GM23248 (cell line): ENCODE data around the gene PCDHA5. TPM values are rescaled to one million over a fixed set of nuclear protein-coding genes. Genes with fewer than 3 reads are reported as not detected.

Experiments used
- DNase-seq: peaks from one replicate; pipeline ENCODE4 v3.0.0-alpha.2; 2015
- H2AFZ ChIP-seq: fragments of 200-600 bp; sonication (generic); 2 replicates; pipeline ENCODE4 v1.6.1; 2016; ENCODE audit warnings: antibody characterized with exemption
- H3F3A ChIP-seq: fragments of 200-600 bp; sonication (generic); 2 replicates; pipeline ENCODE4 v1.6.1; 2016; ENCODE audit warnings: mild to moderate bottlenecking, antibody characterized with exemption, mixed run types; ENCODE audit not compliant: insufficient read depth
- H3K27ac ChIP-seq: fragments of 200-600 bp; sonication (generic); 2 replicates; pipeline ENCODE4 v1.5.1; 2016; ENCODE audit warnings: mild to moderate bottlenecking
- H3K27me3 ChIP-seq: fragments of 200-600 bp; sonication (generic); replicated peaks from 2 replicates; pipeline ENCODE4 v1.6.1; 2016; ENCODE audit warnings: mild to moderate bottlenecking; ENCODE audit not compliant: insufficient read depth
- H3K36me3 ChIP-seq: fragments of 200-600 bp; sonication (generic); 2 replicates; pipeline ENCODE4 v1.6.1; 2016; ENCODE audit warnings: low read depth, mild to moderate bottlenecking
- H3K4me1 ChIP-seq: fragments of 200-600 bp; sonication (generic); 2 replicates; pipeline ENCODE4 v1.6.1; 2016; ENCODE audit warnings: mild to moderate bottlenecking; ENCODE audit not compliant: insufficient read depth
- H3K4me2 ChIP-seq: fragments of 200-600 bp; sonication (generic); one replicate; pipeline ENCODE4 v1.6.1; 2016; ENCODE audit warnings: mild to moderate bottlenecking; ENCODE audit not compliant: unreplicated experiment
- H3K4me3 ChIP-seq: fragments of 200-600 bp; sonication (generic); 2 replicates; pipeline ENCODE4 v1.5.1; 2016; ENCODE audit warnings: mild to moderate bottlenecking
- H3K79me2 ChIP-seq: fragments of 200-600 bp; sonication (generic); 2 replicates; pipeline ENCODE4 v1.6.1; 2016; ENCODE audit warnings: mild to moderate bottlenecking; ENCODE audit not compliant: insufficient read depth
- H3K9ac ChIP-seq: fragments of 200-600 bp; sonication (generic); 2 replicates; pipeline ENCODE4 v1.6.1; 2016; ENCODE audit warnings: mild to moderate bottlenecking
- H3K9me2 ChIP-seq: fragments of 200-600 bp; sonication (generic); 2 replicates; pipeline ENCODE4 v1.6.1; 2016; ENCODE audit warnings: mixed run types, mild to moderate bottlenecking, moderate library complexity; ENCODE audit not compliant: insufficient read depth
- H3K9me3 ChIP-seq: fragments of 200-600 bp; sonication (generic); one replicate; pipeline ENCODE4 v1.6.1; 2017; ENCODE audit warnings: low read depth
- H4K20me1 ChIP-seq: fragments of 200-600 bp; sonication (generic); 2 replicates; pipeline ENCODE4 v1.6.0; 2016; ENCODE audit not compliant: insufficient read depth
- EZH2 ChIP-seq: fragments of 200-600 bp; sonication (generic); IDR thresholded peaks from 2 replicates; pipeline ENCODE4 v1.6.1; 2018; ENCODE audit warnings: antibody characterized with exemption, mild to moderate bottlenecking; ENCODE audit not compliant: insufficient read depth, poor library complexity, severe bottlenecking
- EZH2phosphoT487 ChIP-seq: fragments of 200-600 bp; sonication (generic); IDR thresholded peaks from 2 replicates; pipeline ENCODE4 v1.6.1; 2018; ENCODE audit warnings: antibody characterized with exemption, moderate library complexity, mild to moderate bottlenecking, low read depth; ENCODE audit not compliant: insufficient read depth
- WGBS, 2 experiments: methylation state at CpG; one replicate each; pipeline ENCODE4 v1.1.6; 2015 to 2017; ENCODE audit warnings: low lambda C conversion rate in 2 of 2, low coverage in 1 of 2; ENCODE audit errors: missing lambda C conversion rate in 2 of 2; 5-methylcytosine and 5-hydroxymethylcytosine counted together
- in situ Hi-C: fragments of 300-500 bp; cut with MboI; formaldehyde crosslinking; loops from 2 replicates; pipeline ENCODE4 v1.15.0; 2020
- polyA plus RNA-seq: library from polyadenylated mRNA; unstranded; fragments of >200 nt; fragmentation: Nextera tagmentation; extraction: Ambion mirVana; gene quantifications from 2 replicates; pipeline ENCODE4 v1.2.1, GENCODE V29; 2016
- total RNA-seq: library from RNA; depleted of rRNA; stranded (reverse); fragments of >200 nt; shearing (Covaris generic); gene quantifications from 2 replicates; pipeline ENCODE4 v1.2.3, GENCODE V29; 2014

The PCDHA5 gene
- total and polyA plus RNA-seq, 2 experiments from 2014 or later: not detected

DNA sequence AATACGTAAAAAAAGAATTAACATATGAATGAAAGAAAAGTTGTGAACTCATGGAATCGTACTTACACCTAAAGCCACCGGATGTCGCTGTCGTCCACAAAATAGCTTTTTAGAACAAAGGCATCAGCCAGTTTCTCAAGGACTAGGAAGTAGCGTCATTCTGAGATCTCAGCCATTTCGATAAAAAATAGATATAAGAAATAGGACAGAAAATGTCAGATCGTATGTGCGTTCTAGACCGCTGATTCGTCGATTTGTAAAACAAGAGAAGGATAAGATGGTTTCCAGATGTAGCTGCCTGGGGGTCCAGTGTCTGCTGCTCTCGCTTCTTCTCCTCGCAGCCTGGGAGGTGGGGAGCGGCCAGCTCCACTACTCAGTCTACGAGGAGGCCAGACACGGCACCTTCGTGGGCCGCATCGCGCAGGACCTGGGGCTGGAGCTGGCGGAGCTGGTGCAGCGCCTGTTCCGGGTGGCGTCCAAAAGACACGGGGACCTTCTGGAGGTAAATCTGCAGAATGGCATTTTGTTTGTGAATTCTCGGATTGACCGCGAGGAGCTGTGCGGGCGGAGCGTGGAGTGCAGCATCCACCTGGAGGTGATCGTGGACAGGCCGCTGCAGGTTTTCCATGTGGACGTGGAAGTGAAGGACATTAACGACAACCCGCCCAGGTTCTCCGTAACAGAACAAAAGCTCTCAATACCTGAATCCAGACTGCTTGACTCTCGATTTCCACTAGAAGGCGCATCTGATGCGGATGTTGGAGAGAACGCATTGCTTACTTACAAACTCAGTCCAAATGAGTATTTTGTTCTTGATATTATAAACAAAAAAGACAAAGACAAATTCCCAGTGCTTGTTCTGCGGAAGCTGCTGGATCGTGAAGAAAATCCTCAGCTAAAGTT is 34.6 kb downstream of the PCDHA5 start, which contains the start of gene PCDHA10:
Gene PCDHA10 (plus strand): TSS at position 126 of the 903 bp plus-strand sequence. CDS start 152 bp downstream, at position 278.
- Histone ChIP-seq H4K20me1 (no peaks in the 10 kb centered on the region), H3K9me2 (no peaks in the 10 kb centered on the region), H3F3A (no peaks in the 10 kb centered on the region), H2AFZ (peak within 1 kb of the TSS; percentile 37), H3K9ac (peak within 1 kb of the TSS; percentile 24; the same call in 1 of the 2 replicates), H3K36me3 (no peaks in the 10 kb centered on the region), H3K9me3 (peaks cover 2% of the 10 kb centered on the region), H3K4me2 (no peak within 1 kb of the TSS), H3K27ac (no peak within 1 kb of the TSS), H3K4me3 (peak within 1 kb of the TSS; percentile 32), H3K4me1 (no peaks in the 10 kb centered on the region), H3K27me3 (no peaks in the 10 kb centered on the region), H3K79me2 (no peaks in the 10 kb centered on the region)
- in situ Hi-C loops: no loop called here
- no peak for TF ChIP-seq EZH2
- no peak for TF ChIP-seq EZH2phosphoT487
- DNase-seq: peak; percentile 41
- WGBS, 2 experiments: 19 to 24% methylated on average over 43 of the region's 44 CpGs

DNA sequence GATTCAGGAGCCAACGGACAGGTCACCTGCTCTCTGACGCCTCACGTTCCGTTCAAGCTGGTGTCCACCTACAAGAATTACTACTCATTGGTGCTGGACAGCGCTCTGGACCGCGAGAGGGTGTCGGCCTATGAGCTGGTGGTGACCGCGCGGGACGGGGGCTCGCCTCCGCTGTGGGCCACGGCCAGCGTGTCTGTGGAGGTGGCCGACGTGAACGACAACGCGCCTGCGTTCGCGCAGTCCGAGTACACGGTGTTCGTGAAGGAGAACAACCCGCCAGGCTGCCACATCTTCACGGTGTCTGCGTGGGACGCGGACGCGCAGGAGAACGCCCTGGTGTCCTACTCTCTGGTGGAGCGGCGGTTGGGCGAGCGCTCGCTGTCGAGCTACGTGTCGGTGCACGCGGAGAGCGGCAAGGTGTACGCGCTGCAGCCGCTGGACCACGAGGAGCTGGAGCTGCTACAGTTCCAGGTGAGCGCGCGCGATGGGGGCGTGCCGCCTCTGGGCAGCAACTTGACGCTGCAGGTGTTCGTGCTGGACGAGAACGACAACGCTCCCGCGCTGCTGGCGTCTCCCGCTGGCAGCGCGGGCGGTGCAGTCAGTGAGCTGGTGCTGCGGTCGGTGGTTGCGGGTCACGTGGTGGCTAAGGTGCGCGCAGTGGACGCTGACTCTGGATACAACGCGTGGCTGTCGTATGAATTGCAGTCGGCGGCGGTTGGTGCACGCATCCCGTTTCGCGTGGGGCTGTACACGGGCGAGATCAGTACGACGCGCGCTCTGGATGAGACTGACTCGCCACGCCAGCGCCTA is 36.0 kb downstream of the PCDHA5 start:
- H3K9me2 ChIP-seq: no peaks in the 10 kb centered on the region
- H3K4me3 ChIP-seq: no peak overlapping the region
- 50 to 52% methylated on average over 71 to 94 of the region's 94 CpGs for WGBS, 2 experiments
- no peak for TF ChIP-seq EZH2
- TF ChIP-seq EZH2phosphoT487: no peak
- H3K9me3 ChIP-seq: peaks cover 2% of the 10 kb centered on the region
- in situ Hi-C loops: no loop called here
- no peaks in the 10 kb centered on the region for H3K79me2 ChIP-seq
- H4K20me1 ChIP-seq: no peaks in the 10 kb centered on the region
- no peak overlapping the region for H2AFZ ChIP-seq
- H3K27me3 ChIP-seq: no peaks in the 10 kb centered on the region
- no peak overlapping the region for H3K9ac ChIP-seq
- H3K4me2 ChIP-seq: no peak overlapping the region
- H3K4me1 ChIP-seq: no peaks in the 10 kb centered on the region
- H3K36me3 ChIP-seq: no peaks in the 10 kb centered on the region
- no peak for DNase-seq
- H3F3A ChIP-seq: no peaks in the 10 kb centered on the region
- H3K27ac ChIP-seq: no peak overlapping the region

GRCh38 chr5:140857987-140858240 is 36.5 kb downstream of the PCDHA5 start:
- H3K79me2 ChIP-seq: no peaks in the 10 kb centered on the region
- H3K9me2 ChIP-seq: no peaks in the 10 kb centered on the region
- no peaks in the 10 kb centered on the region for H3F3A ChIP-seq
- H3K27ac ChIP-seq: no peak overlapping the region
- H4K20me1 ChIP-seq: no peaks in the 10 kb centered on the region
- no peak overlapping the region for H3K4me2 ChIP-seq
- no peak for TF ChIP-seq EZH2phosphoT487
- TF ChIP-seq EZH2: no peak
- H3K4me3 ChIP-seq: no peak overlapping the region
- H2AFZ ChIP-seq: no peak overlapping the region
- H3K4me1 ChIP-seq: no peaks in the 10 kb centered on the region
- no peaks in the 10 kb centered on the region for H3K36me3 ChIP-seq
- no peaks in the 10 kb centered on the region for H3K27me3 ChIP-seq
- H3K9me3 ChIP-seq: peaks cover 2% of the 10 kb centered on the region
- no peak for DNase-seq
- WGBS, 2 experiments: 47 to 52% methylated on average over 17 to 22 of the region's 22 CpGs
- in situ Hi-C loops: no loop called here
- no peak overlapping the region for H3K9ac ChIP-seq

DNA sequence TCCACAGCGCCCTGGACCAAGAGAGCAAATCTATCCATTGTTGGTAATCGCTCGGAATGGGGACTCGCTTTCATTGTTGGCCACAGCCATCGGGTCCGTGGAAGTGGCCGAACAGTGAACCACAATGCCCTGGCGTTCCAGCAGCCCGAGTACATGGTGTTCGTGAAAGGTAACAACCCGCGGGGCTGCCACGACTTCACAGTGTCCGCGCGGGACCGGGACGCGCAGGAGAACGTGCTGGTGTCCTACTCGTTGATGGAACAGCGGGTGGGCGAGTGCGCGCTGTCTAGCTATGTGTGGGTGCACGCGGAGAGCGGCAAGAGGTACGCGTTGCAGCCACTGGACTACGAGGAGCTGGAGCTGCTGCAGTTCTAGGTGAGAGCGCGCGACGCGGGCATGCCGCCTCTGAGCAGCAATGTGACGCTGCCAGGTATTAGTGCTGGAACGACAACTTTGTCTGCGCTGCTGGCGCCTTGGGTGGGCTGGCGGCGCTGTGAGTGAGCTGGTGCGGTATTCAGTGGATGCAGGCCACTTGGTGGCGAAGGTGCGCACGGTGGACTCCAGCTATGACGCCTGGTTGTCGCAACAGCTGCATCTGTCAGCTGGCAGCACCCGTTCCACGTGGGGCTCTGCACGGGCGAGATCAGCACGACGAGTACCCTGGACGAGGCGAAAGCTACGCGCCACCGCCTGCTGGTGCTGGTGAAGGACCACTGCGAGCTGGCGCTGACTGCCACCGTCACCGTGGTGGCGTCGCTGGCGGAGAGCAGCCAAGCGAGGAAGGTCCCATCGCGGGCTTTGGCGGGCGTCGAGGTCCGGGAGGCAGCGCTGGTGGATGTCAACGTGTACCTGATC is 41.3 kb downstream of the PCDHA5 start:
- H3K27ac ChIP-seq: no peak overlapping the region
- H3K4me2 ChIP-seq: no peak overlapping the region
- H3K9ac ChIP-seq: no peak overlapping the region
- no peaks in the 10 kb centered on the region for H3K27me3 ChIP-seq
- H3K4me3 ChIP-seq: no peak overlapping the region
- no peaks in the 10 kb centered on the region for H3K79me2 ChIP-seq
- H2AFZ ChIP-seq: no peak overlapping the region
- no peak for DNase-seq
- no peaks in the 10 kb centered on the region for H3K4me1 ChIP-seq
- WGBS, 2 experiments: 45 to 52% methylated on average over 76 of the region's 76 CpGs
- no peaks in the 10 kb centered on the region for H3K9me2 ChIP-seq
- H3K9me3 ChIP-seq: peaks cover 2% of the 10 kb centered on the region
- TF ChIP-seq EZH2 (no peak), EZH2phosphoT487 (no peak)
- no peaks in the 10 kb centered on the region for H3K36me3 ChIP-seq
- H4K20me1 ChIP-seq: no peaks in the 10 kb centered on the region
- H3F3A ChIP-seq: no peaks in the 10 kb centered on the region
- in situ Hi-C loops: no loop called here
